HCT116 (cell line): Measurements from ENCODE around the gene TFF3. TPM values are rescaled to one million over a fixed set of nuclear protein-coding genes. Genes with fewer than 3 reads are reported as not detected.

Experiments
- ATAC-seq: fragments of 200-7000 bp; cut with Tn5 transposase; 2 replicates; pipeline ENCODE4 v1.9.1; 2020; ENCODE audit warnings: mild to moderate bottlenecking, moderate library complexity
- BruUV-seq: library from RNA; stranded (reverse); fragments of 400-500 nt; replicated peaks from 2 replicates; lab custom pipeline; 2021; lab: Mats Ljungman, UMichigan
- CTCF ChIA-PET: fragments of 300-600 bp; sonication (Branson Sonifier 250); formaldehyde crosslinking; loops from one replicate; lab custom pipeline; 2021; ENCODE audit warnings: antibody characterized with exemption; lab: Charles Lee
- POLR2A ChIA-PET: fragments of 300-600, 350-600 bp; sonication (Branson Sonifier 250); formaldehyde crosslinking; loops from one replicate; lab custom pipeline; 2021; ENCODE audit warnings: antibody characterized with exemption; lab: Charles Lee
- RAD21 ChIA-PET, 2 experiments: fragments of 300-600 bp; sonication (Branson Sonifier 250); formaldehyde crosslinking; loops; one replicate each; lab custom pipeline; 2023; ENCODE audit warnings: low total read pairs in 2 of 2; ENCODE audit not compliant: uncharacterized antibody in 2 of 2, unreplicated experiment in 2 of 2, low non-redundant PET in 1 of 2; lab: Charles Lee
- DNase-seq: peaks from one replicate; pipeline ENCODE4 v3.0.0-alpha.2; 2010; ENCODE audit warnings: low read depth, low spot score
- H2AFZ ChIP-seq: fragments of 200-600 bp; shearing (Covaris generic), sonication (generic); 2 replicates; pipeline ENCODE4 v1.6.1; 2017; ENCODE audit warnings: low read depth, mixed run types, mixed read lengths, antibody characterized with exemption, low read length; ENCODE audit not compliant: poor library complexity, severe bottlenecking
- H3K27ac ChIP-seq: 2 replicates; pipeline ENCODE4 v1.5.1; 2012; ENCODE audit warnings: low read depth, low read length
- H3K27me3 ChIP-seq: fragments of 200-600 bp; sonication (generic); 2 replicates; pipeline ENCODE4 v1.6.1; 2016; ENCODE audit warnings: mixed run types, low read length, mixed read lengths; ENCODE audit not compliant: insufficient read depth
- H3K36me3 ChIP-seq, 2 experiments: fragments of 200-500 bp in 1 of 2; fragments of 200-600 bp in 1 of 2; sonication (Bioruptor generic) in 1 of 2; sonication (generic) in 1 of 2; 2 replicates each; pipeline versions ENCODE4 v1.5.1 to v1.6.1; 2014 to 2016; ENCODE audit warnings: low read length in 2 of 2, inconsistent platforms in 1 of 2, mixed read lengths in 1 of 2, mixed run types in 1 of 2; ENCODE audit not compliant: insufficient read depth in 2 of 2, control insufficient read depth in 1 of 2
- H3K4me1 ChIP-seq, 2 experiments: fragments of 200-600 bp in 1 of 2; sonication (generic) in 1 of 2; 2 replicates each; pipeline versions ENCODE4 v1.5.1 to v1.6.1; 2012 to 2017; ENCODE audit warnings: low read length in 2 of 2, inconsistent platforms in 1 of 2, mild to moderate bottlenecking in 1 of 2, mixed read lengths in 1 of 2, mixed run types in 1 of 2, moderate library complexity in 1 of 2; ENCODE audit not compliant: insufficient read depth in 2 of 2, control insufficient read depth in 1 of 2
- H3K4me2 ChIP-seq: fragments of 200-600 bp; sonication (generic); 2 replicates; pipeline ENCODE4 v1.6.1; 2017; ENCODE audit warnings: mixed run types, low read length, mixed read lengths
- H3K4me3 ChIP-seq, 2 experiments: fragments of 200-600 bp in 1 of 2; sonication (generic) in 1 of 2; replicated peaks in 1 of 2; 2 replicates each; pipeline ENCODE4 v1.5.1; 2011 to 2016; ENCODE audit warnings: low read length in 2 of 2, control low read depth in 1 of 2, low read depth in 1 of 2, mild to moderate bottlenecking in 1 of 2, mixed read lengths in 1 of 2, mixed run types in 1 of 2
- H3K79me2 ChIP-seq: fragments of 200-600 bp; sonication (generic); 2 replicates; pipeline ENCODE4 v1.6.1; 2017; ENCODE audit warnings: mild to moderate bottlenecking, mixed run types, low read length, moderate library complexity, mixed read lengths; ENCODE audit not compliant: insufficient read depth
- H3K9ac ChIP-seq: fragments of 200-600 bp; sonication (generic); 2 replicates; pipeline ENCODE4 v1.6.1; 2016; ENCODE audit warnings: low read length, mixed read lengths
- H3K9me2 ChIP-seq: fragments of 200-600 bp; sonication (generic), shearing (Covaris generic); 2 replicates; pipeline ENCODE4 v1.6.1; 2017; ENCODE audit warnings: mixed run types, mild to moderate bottlenecking, moderate library complexity; ENCODE audit not compliant: insufficient read depth
- H3K9me3 ChIP-seq, 2 experiments: fragments of 200-500 bp in 1 of 2; fragments of 200-600 bp in 1 of 2; sonication (Bioruptor generic) in 1 of 2; sonication (generic) in 1 of 2; 2 replicates each; pipeline ENCODE4 v1.6.1; 2014 to 2017; ENCODE audit warnings: low read length in 2 of 2, mixed read lengths in 2 of 2, inconsistent platforms in 1 of 2, low read depth in 1 of 2, mild to moderate bottlenecking in 1 of 2, mixed run types in 1 of 2, moderate library complexity in 1 of 2; ENCODE audit not compliant: control insufficient read depth in 1 of 2, insufficient read depth in 1 of 2
- H4K20me1 ChIP-seq: fragments of 200-600 bp; sonication (generic), shearing (Covaris generic); 2 replicates; pipeline ENCODE4 v1.6.1; 2017; ENCODE audit warnings: mixed run types, mild to moderate bottlenecking, moderate library complexity; ENCODE audit not compliant: insufficient read depth
- ATF3 ChIP-seq: IDR thresholded peaks from 2 replicates; pipeline ENCODE4 v1.6.1; 2012
- CTCF ChIP-seq, 3 experiments: fragments of 200-600 bp in 1 of 3; sonication (generic) in 1 of 3; IDR thresholded peaks in 2 of 3; conservative IDR thresholded peaks in 1 of 3; 2 replicates each; pipeline ENCODE4 v1.5.1; 2012 to 2017; ENCODE audit warnings: low read depth in 2 of 3, low read length in 2 of 3, antibody characterized with exemption in 1 of 3, borderline replicate concordance in 1 of 3, control low read depth in 1 of 3, mild to moderate bottlenecking in 1 of 3, mixed read lengths in 1 of 3, mixed run types in 1 of 3, moderate library complexity in 1 of 3; ENCODE audit not compliant: insufficient read depth in 1 of 3
- EGR1 ChIP-seq: IDR thresholded peaks from 2 replicates; pipeline ENCODE4 v1.6.1; 2012; ENCODE audit warnings: low read depth
- JUND ChIP-seq: IDR thresholded peaks from 2 replicates; pipeline ENCODE4 v1.6.1; 2012
- POLR2A ChIP-seq: IDR thresholded peaks from 2 replicates; pipeline ENCODE4 v1.7.0; 2011; ENCODE audit warnings: borderline replicate concordance; ENCODE audit not compliant: insufficient read depth, insufficient read length; ENCODE audit errors: extremely low read depth
- RAD21 ChIP-seq: IDR thresholded peaks from 2 replicates; pipeline ENCODE4 v1.6.1; 2012; ENCODE audit warnings: low read depth, mild to moderate bottlenecking
- SP1 ChIP-seq: IDR thresholded peaks from 2 replicates; pipeline ENCODE4 v1.6.1; 2012; ENCODE audit warnings: low read depth
- SRF ChIP-seq: IDR thresholded peaks from 2 replicates; pipeline ENCODE4 v1.6.1; 2012; ENCODE audit warnings: low read depth
- YY1 ChIP-seq: IDR thresholded peaks from 2 replicates; pipeline ENCODE4 v1.6.1; 2011; ENCODE audit warnings: low read length, low read depth, moderate library complexity, mild to moderate bottlenecking; ENCODE audit not compliant: insufficient replicate concordance; ENCODE audit errors: extremely low read depth
- ZBTB33 ChIP-seq: IDR thresholded peaks from 2 replicates; pipeline ENCODE4 v1.6.1; 2011; ENCODE audit warnings: mild to moderate bottlenecking, low read length, moderate library complexity; ENCODE audit not compliant: insufficient replicate concordance; ENCODE audit errors: extremely low read depth
- ZFX ChIP-seq: fragments of 450-650 bp; IDR thresholded peaks from 2 replicates; pipeline ENCODE4 v1.6.1; 2017
- ZNF274 ChIP-seq: fragments of 200-500 bp; sonication (Bioruptor generic); IDR thresholded peaks from 2 replicates; pipeline ENCODE4 v1.6.1; 2014; ENCODE audit warnings: mild to moderate bottlenecking, low read depth, low read length, inconsistent platforms
- intact Hi-C: fragments of 100-400 bp; cut with micrococcal nuclease; formaldehyde crosslinking; loops from 2 replicates; pipeline ENCODE4 v1.10.0; 2022
- total RNA-seq: library from RNA; stranded (reverse); gene quantifications from one replicate; pipeline ENCODE4 v1.2.1, GENCODE V29; 2021; ENCODE audit not compliant: unreplicated experiment

TFF3 gene
- total RNA-seq, 1 experiment from 2014 or later, result 0.22 TPM

- no peaks in the 10 kb centered on the region for H3K36me3 ChIP-seq
- no peak overlapping the region for H3K27ac ChIP-seq
- no TSS peak for BruUV-seq
- no peaks in the 10 kb centered on the region for H3K79me2 ChIP-seq
- H3K4me1 ChIP-seq, result no peaks in the 10 kb centered on the region
- ChIA-PET CTCF (interaction anchor here (0.6 kb wide), 1 partner anchor 21 kb away, joined by 3 read pairs; no protein-coding TSS in a partner anchor), RAD21 (no interaction called here), POLR2A (no interaction called here)
- no peaks in the 10 kb centered on the region for H3K27me3 ChIP-seq
- DNase-seq (no peak), ATAC-seq (no peak)
- no peak overlapping the region for H3K9ac ChIP-seq
- intact Hi-C loops, result no loop called here
- TF ChIP-seq ZFX (no peak), EGR1 (no peak), POLR2A (no peak), SP1 (no peak), ZBTB33 (no peak), RAD21 (no peak), YY1 (no peak), JUND (no peak), ZNF274 (no peak), ATF3 (no peak), SRF (no peak), CTCF (IDR thresholded peaks at IDR 0.05 in 2 of 3, conservative IDR thresholded peaks at IDR 0.05 in 1 of 3; ENCODE audit: borderline replicate concordance in 1 of 3, insufficient read depth in 1 of 3, low read depth in 2 of 3, low read length in 2 of 3) (no peak)
- no peaks in the 10 kb centered on the region for H4K20me1 ChIP-seq
- H3K9me3 ChIP-seq, result no peaks in the 10 kb centered on the region; a peak in 1 of 4 replicates
- no peaks in the 10 kb centered on the region for H3K9me2 ChIP-seq
- no peak overlapping the region for H2AFZ ChIP-seq
- no peak overlapping the region for H3K4me2 ChIP-seq
- no peak overlapping the region for H3K4me3 ChIP-seq
These were observed 26.2 kb downstream of the TFF3 start for GRCh38 chr21:42288962-42289361.
